Hepatocyte (in vitro differentiated cells): ENCODE data around the gene PSG5.
"Not testable (repeated sequence)": the region's sequence is repeated elsewhere in the genome, so short reads cannot be mapped to it uniquely, and the experiment has no call there.

Experiments used
- CTCF ChIP-seq: fragments of 200-600 bp; sonication (generic); IDR thresholded peaks from 2 replicates; pipeline ENCODE4 v1.5.1; 2016; ENCODE audit warnings: antibody characterized with exemption, mild to moderate bottlenecking; ENCODE audit not compliant: poor library complexity
- EZH2 ChIP-seq: fragments of 200-600 bp; sonication (generic); IDR thresholded peaks from 2 replicates; pipeline ENCODE4 v1.6.1; 2016; ENCODE audit warnings: antibody characterized with exemption, mild to moderate bottlenecking, borderline replicate concordance

- not testable (repeated sequence) for TF ChIP-seq CTCF, EZH2
Measured at GRCh38 chr19:43207174-43207573, 20.8 kb upstream of the PSG5 start.
